GM21367 (cell line): Measurements from ENCODE around the gene POLR2H.

Source experiments
- ATAC-seq: cut with Tn5 transposase; IDR thresholded peaks from one replicate; pipeline ENCODE4 v1.9.1; 2021; ENCODE audit not compliant: unreplicated experiment

POLR2H gene

DNA sequence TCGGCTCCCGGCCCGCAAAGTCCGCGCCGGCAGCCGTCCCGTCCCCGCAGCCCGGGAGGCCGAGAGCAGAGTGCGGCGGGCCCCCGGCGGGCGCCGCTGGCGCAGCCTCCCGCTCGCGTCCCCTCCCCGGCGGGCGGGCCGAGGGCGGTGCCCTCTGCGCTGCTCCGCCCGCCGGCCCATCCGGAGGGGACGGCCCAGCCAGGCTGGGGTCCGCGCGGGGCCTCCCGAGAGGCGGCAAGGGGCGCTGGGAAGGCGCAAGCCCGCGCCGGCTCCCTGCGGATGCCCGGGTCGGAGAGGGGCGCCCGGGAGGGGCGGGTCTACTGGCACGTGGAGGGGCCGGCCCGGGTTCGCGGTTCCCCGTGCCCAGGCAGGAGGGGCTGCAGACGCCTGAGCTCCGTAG is at the start of gene POLR2H, which contains the start of gene CLCN2:
Gene POLR2H, plus strand, starts transcription at position 179 of the 400 bp plus-strand sequence. CDS start 1,783 bp downstream, outside the sequence.
Gene CLCN2, minus strand, starts transcription at position 74 of the 400 bp plus-strand sequence. CDS start 126 bp downstream, outside the sequence.
- peak; percentile 38 for ATAC-seq

- ATAC-seq, result peak; percentile 80
Observed at GRCh38 chr3:184314363-184314699, 47.2 kb upstream of the POLR2H start, which contains the start of gene EIF4G1. EIF4G1 (plus strand) TSS chr3:184314606; CDS start chr3:184315797, 1,191 bp downstream.

DNA sequence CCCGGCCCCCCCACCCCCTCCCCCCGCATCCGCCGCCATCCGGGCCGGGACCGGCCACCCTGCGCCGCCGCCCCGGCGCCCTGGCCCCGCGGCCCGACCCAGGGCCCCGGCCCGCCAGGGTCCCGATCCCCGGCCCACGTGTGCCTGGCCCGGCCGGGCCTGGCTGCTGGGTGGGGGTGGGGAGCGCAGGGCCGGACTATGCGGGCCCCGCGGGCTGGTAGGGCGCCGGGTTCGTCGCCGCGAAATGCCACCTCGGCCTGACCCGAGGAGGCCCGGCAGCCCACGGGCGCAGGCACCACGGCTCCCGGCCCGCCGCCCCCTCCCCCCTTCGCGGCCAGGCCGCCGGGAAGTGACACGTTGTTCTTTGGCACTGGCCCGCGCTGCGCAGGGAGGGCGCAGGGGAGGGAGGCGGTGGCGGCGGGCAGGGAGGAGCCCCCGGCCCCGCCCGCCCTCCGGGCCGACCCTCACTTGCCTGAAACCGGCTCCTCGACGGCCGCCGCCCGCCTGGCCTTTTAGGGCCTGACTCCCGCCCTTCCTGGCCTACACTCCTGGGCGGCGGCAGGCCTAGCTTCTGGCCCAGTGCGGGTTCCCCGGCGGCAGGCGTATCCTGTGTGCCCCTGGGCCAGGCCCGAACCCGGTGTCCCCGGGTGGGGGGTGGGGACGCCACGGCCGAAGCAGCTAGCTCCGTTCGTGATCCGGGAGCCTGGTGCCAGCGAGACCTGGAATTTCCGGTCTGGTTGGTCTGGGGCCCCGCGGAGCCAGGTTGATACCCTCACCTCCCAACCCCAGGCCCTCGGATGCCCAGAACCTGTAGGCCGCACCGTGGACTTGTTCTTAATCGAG is 46.6 kb upstream of the POLR2H start:
- peak; percentile 27 for ATAC-seq

GRCh38 chr3:184315543-184315867 is 46.0 kb upstream of the POLR2H start:
- no peak for ATAC-seq

DNA sequence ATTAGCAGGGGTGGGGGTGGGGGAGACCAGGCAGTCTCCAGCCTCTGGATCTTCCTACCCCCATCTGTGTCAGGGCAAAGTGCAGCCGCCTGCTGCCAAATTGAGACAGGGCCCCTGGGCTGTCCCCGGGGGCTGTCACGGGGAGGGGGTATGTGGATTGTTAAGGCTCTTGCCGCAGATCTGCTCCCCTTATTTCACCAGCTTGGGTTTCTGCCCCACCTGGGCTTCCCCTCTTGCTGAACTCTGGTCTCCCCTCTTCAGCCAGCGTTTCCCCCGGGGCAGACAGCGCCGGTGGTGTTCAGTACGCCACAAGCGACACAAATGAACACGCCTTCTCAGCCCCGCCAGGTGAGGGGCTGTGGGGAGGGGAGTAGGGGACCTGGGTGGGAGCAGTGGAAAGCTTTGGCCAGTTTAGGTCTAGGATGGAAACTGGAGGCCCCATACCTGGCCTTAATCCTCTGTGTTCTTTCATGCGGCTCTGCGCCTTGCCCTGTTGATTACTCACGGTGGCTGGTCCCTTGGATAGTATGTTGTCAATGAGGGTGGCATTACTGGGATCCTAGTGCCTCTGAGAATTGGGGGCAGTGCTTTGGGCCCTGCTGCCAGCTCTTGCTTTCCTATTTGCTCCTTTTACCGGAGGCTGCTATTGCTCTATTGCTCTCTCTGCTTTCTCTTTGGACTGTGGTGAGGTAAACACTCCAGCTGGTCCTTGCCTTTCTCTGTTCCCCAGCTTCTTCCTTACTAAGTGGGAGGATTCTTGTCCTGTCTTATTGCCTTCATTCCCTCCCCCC is 45.4 kb upstream of the POLR2H start:
- ATAC-seq, result no peak

DNA sequence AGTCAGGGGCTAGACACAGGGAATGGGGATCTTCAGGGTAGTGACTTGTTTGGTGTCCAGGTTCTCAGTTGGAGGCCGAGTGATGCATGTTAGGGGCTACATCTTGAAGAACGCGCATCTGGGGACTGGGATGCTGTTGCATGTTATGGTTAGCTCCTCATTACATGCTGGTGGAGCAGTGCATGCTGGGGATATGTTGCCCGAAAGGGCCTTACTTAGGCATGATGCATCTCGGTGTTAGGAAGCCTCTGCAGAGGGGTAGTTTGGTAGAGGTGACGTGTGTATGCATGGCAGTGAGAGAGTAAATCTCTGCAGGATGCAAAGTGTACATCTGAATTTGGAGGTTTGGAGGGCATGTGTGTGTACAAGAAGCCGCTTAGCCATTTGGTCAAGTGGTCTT is 44.7 kb upstream of the POLR2H start:
- ATAC-seq, result no peak

GRCh38 chr3:184317201-184317600 is 44.3 kb upstream of the POLR2H start:
- ATAC-seq, result no peak

GRCh38 chr3:184320104-184320445 is 41.4 kb upstream of the POLR2H start:
- no peak for ATAC-seq

DNA sequence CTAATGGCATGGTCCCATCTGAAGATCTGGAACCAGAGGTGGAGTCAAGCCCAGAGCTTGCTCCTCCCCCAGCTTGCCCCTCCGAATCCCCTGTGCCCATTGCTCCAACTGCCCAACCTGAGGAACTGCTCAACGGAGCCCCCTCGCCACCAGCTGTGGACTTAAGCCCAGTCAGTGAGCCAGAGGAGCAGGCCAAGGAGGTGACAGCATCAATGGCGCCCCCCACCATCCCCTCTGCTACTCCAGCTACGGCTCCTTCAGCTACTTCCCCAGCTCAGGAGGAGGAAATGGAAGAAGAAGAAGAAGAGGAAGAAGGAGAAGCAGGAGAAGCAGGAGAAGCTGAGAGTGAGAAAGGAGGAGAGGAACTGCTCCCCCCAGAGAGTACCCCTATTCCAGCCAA is 39.8 kb upstream of the POLR2H start:
- ATAC-seq, result no peak

DNA sequence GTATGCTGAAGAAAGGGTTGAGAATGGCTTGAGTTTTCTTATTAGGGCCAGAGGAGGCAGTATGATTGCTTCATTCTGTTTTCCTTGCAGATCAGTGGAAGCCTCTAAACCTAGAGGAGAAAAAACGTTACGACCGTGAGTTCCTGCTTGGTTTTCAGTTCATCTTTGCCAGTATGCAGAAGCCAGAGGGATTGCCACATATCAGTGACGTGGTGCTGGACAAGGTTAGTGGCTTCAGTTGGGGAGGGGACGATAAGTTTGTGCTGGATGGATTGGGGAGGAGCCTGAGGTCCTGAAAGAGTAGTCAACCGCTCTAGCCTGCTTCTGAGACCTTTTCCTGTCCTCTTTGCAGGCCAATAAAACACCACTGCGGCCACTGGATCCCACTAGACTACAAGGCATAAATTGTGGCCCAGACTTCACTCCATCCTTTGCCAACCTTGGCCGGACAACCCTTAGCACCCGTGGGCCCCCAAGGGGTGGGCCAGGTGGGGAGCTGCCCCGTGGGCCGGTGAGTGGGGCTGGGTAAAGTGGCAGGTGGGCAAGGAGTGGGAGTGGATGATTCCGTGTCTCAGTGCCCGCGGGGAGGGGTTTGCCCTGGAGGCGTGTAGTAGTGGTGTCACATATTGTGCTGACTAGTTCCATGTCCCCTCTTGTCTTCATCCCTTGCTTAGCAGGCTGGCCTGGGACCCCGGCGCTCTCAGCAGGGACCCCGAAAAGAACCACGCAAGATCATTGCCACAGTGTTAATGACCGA is 38.6 kb upstream of the POLR2H start:
- ATAC-seq, result no peak

GRCh38 chr3:184323696-184324095 is 37.8 kb upstream of the POLR2H start:
- ATAC-seq, result no peak

DNA sequence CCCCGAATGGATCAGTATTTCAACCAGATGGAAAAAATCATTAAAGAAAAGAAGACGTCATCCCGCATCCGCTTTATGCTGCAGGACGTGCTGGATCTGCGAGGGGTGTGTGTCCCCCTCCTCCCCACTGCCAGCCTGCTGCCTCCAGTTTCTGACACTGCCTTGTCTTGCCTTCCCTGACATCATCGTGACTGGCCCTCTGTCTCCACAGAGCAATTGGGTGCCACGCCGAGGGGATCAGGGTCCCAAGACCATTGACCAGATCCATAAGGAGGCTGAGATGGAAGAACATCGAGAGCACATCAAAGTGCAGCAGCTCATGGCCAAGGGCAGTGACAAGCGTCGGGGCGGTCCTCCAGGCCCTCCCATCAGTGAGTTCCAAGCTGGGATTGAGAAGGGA is 36.2 kb upstream of the POLR2H start:
- ATAC-seq, result no peak

- no peak for ATAC-seq
Observed at GRCh38 chr3:184325715-184326369, 35.7 kb upstream of the POLR2H start.

- ATAC-seq, result no peak
Observed at GRCh38 chr3:184327171-184327570, 34.3 kb upstream of the POLR2H start.

DNA sequence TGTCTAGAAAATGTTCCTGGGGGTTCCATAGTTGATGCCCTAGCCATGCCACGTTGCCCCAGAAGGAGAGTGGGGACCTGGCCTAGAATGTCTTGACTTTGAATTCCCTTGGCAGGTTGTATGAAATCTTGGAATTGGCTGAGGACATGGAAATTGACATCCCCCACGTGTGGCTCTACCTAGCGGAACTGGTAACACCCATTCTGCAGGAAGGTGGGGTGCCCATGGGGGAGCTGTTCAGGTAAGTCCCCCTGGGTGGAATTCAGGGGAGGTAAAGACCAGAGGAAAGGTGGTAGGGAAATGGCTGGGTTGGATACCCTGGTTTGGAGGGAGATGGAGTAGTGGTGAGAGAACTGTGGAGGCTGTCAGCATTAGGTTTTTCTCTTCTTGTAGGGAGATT is 33.0 kb upstream of the POLR2H start:
- no peak for ATAC-seq

DNA sequence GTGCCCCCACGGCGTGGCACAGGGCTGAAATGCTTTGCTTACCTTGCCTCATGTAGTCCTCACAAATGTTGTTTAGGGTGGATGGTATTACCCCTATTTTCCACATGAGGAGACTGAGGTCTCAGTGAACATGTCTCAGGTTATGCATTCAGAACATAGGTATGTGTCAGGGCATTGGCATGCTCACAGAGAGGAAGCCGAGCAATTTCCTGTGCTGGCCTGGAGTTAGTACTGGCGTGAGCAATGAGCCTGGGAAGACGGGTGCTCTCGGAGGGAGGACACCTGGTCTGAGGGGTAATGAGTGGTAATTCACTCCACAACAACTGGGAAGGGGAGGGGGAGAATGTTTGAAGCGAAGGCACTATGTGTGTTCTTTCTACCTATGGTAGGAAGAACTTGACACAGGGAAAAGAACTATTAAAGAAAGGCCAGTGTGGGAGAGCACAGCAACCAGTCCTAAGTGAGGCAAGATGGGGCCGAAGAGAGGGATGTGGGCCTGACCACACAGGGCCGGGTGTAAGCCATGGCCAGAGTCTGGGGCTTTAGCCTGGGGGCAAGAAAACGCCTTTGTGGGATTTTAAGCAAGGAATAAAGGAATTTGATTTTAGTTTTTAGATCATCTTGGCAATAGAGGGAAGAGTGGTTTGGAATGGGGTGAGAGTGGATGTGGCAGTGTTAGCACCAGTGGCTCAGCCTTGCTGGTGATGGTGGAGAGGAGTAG is 29.0 kb upstream of the POLR2H start:
- ATAC-seq, result no peak

DNA sequence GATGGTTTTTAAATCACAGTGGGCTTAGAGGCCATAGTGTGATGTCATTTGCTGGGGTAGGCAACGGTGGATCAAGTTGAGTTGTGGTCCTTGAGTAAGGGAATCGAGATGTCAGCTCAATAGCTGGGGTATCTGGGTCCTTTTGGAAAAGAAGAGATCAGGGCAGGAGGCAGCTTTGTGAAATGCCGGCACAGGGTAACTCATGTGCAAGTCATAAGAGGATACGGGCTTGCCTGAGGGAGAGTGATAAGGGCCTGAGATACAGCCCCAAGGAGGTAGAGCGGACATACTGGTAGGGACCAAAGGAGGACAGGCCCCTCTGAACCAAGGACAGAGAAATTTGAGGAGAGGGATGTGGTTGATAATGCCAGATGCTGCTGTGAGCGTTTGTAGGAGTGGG is 28.3 kb upstream of the POLR2H start:
- ATAC-seq, result no peak

DNA sequence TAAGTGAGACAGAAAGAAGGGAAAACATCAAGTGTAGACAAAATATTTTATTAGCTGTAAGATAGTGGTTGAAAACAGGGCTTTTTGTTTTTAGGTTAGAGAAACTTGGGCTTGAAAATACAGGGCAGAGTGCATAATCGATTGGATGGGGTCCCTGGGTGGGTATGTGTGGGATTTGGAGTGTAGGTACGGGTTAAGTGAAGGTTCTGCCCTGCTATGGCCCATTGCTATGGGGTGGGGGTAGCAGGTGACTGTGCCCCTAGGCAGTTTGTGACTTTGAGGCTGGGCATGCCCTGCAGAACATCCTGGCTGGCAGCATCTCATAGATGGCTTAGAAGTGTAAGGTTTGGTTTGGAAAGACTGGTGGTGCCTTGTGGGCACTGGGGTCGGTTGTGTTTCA is 27.8 kb upstream of the POLR2H start:
- ATAC-seq, result no peak

DNA sequence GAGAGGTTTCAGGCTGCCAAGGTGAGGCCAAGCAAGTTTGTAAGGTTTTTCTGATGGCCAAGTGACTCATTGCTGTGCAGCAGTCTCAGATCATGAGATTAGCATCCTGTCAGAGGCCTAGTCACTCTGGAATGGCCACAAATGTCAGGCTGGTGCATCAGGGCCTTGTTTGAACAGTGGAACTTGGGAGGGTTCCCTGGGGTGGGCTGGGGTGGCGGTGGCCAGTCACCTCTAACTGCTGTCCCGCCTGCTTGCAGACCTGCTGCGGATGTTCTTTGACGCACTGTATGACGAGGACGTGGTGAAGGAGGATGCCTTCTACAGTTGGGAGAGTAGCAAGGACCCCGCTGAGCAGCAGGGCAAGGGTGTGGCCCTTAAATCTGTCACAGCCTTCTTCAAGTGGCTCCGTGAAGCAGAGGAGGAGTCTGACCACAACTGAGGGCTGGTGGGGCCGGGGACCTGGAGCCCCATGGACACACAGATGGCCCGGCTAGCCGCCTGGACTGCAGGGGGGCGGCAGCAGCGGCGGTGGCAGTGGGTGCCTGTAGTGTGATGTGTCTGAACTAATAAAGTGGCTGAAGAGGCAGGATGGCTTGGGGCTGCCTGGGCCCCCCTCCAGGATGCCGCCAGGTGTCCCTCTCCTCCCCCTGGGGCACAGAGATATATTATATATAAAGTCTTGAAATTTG is 26.9 kb upstream of the POLR2H start:
- no peak for ATAC-seq

GRCh38 chr3:184335291-184335660 is 26.2 kb upstream of the POLR2H start:
- ATAC-seq, result no peak
